Neural progenitor cell (in vitro differentiated cells): ENCODE data around the gene HOXB4.
A peak's percentile ranks its signal among the peaks of the same experiment; 100 is the strongest.

ENCODE experiments used
- EZH2 ChIP-seq: fragments of 200-600 bp; sonication (generic); IDR thresholded peaks from 2 replicates; pipeline ENCODE4 v1.6.1; 2017; ENCODE audit warnings: antibody characterized with exemption, mild to moderate bottlenecking, moderate library complexity
- TF ChIP-seq, protein P1 (sequence below): fragments of 200-600 bp; sonication (generic); IDR thresholded peaks from 2 replicates; pipeline ENCODE4 v1.5.1; 2017; ENCODE audit warnings: antibody characterized with exemption, mild to moderate bottlenecking

DNA sequence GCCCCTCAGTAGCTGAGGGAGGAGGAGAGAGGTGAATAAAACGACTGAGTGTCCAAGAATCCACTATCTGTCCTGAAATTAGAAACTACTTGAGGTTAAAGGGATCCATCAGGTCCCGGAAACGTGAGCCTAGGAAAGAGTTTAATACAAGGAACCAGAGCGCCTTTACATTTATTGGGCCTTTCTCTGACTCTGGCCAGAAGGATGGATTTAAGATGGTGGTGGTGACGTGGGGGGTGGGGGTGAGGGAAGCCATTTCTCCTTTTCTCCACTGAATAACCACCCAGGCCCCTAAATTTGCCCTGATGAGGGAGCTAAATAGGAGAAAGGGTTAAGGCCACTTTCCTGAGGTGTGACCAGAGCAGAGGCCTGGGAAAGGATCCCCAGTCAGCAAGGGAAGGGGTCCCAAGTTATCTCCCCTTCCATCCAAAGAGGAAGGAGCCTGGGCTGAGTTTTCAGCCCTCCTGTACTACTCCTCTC is 49.0 kb upstream of the HOXB4 start:
- TF ChIP-seq, protein P1, sequence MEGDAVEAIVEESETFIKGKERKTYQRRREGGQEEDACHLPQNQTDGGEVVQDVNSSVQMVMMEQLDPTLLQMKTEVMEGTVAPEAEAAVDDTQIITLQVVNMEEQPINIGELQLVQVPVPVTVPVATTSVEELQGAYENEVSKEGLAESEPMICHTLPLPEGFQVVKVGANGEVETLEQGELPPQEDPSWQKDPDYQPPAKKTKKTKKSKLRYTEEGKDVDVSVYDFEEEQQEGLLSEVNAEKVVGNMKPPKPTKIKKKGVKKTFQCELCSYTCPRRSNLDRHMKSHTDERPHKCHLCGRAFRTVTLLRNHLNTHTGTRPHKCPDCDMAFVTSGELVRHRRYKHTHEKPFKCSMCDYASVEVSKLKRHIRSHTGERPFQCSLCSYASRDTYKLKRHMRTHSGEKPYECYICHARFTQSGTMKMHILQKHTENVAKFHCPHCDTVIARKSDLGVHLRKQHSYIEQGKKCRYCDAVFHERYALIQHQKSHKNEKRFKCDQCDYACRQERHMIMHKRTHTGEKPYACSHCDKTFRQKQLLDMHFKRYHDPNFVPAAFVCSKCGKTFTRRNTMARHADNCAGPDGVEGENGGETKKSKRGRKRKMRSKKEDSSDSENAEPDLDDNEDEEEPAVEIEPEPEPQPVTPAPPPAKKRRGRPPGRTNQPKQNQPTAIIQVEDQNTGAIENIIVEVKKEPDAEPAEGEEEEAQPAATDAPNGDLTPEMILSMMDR: no peak
- peak; percentile 28 for TF ChIP-seq EZH2
